ENCODE measurements around the gene LMF2.

LMF2 gene

GRCh38 chr22:50507421-50507990, at the start of gene LMF2:
Gene LMF2, minus strand, starts transcription at chr22:50507702. Its CDS starts 27 bp downstream, at chr22:50507675.
- peak; percentile 92 to 94 for DNase-seq

GRCh38 chr22:50556703-50557102, 49.2 kb upstream of the LMF2 start:
- DNase-seq, result no peak

GRCh38 chr22:50553310-50553709, 45.8 kb upstream of the LMF2 start:
- no peak for DNase-seq

GRCh38 chr22:50551160-50551752, 43.8 kb upstream of the LMF2 start:
- DNase-seq, result no peak

- no peak for DNase-seq
Observed at GRCh38 chr22:50550395-50550794, 42.9 kb upstream of the LMF2 start.

- no peak for DNase-seq
Observed at GRCh38 chr22:50548921-50549790, 41.7 kb upstream of the LMF2 start.

- DNase-seq, result peak; percentile 54 to 70
Observed at GRCh38 chr22:50548040-50548920, 40.8 kb upstream of the LMF2 start.

- no peak for DNase-seq
Observed at GRCh38 chr22:50547263-50547985, 39.9 kb upstream of the LMF2 start.

- DNase-seq, result no peak
Observed at GRCh38 chr22:50546326-50547262, 39.1 kb upstream of the LMF2 start.

- DNase-seq, result peak in 1 of 2 donors; percentile 60
Observed at GRCh38 chr22:50545522-50546325, 38.2 kb upstream of the LMF2 start, which contains the start of gene KLHDC7B. Gene KLHDC7B, plus strand, starts transcription at chr22:50545899. Its CDS starts 345 bp downstream, at chr22:50546244.

- DNase-seq, result peak in 1 of 2 donors; percentile 63
Observed at GRCh38 chr22:50544746-50545253, 37.3 kb upstream of the LMF2 start.

GRCh38 chr22:50544078-50544745, 36.7 kb upstream of the LMF2 start:
- DNase-seq, result peak; percentile 90 to 92

GRCh38 chr22:50542416-50542927, 35.0 kb upstream of the LMF2 start:
- DNase-seq, result peak; percentile 44 to 73

GRCh38 chr22:50541667-50542026, 34.1 kb upstream of the LMF2 start:
- peak; percentile 61 to 77 for DNase-seq

- peak in 1 of 2 donors; percentile 28 for DNase-seq
Observed at GRCh38 chr22:50540381-50540780, 32.9 kb upstream of the LMF2 start.

- DNase-seq, result no peak
Observed at GRCh38 chr22:50537765-50538164, 30.3 kb upstream of the LMF2 start.

GRCh38 chr22:50536226-50536625, 28.7 kb upstream of the LMF2 start:
- DNase-seq, result peak in 1 of 2 donors; percentile 25

GRCh38 chr22:50535113-50535512, 27.6 kb upstream of the LMF2 start:
- DNase-seq, result no peak
